BE2C (cell line): ENCODE data around the gene MAPK8IP1.

ENCODE experiments used
- DNase-seq: peaks from one replicate; pipeline ENCODE4 v3.0.0-alpha.2; 2020
- H3K27me3 ChIP-seq: fragments of 250-450 bp; sonication (Bioruptor Pico); 2 replicates; pipeline ENCODE4 v1.5.1; 2020; ENCODE audit warnings: mild to moderate bottlenecking
- H3K36me3 ChIP-seq: fragments of 250-450 bp; sonication (Bioruptor Pico); 2 replicates; pipeline ENCODE4 v1.5.1; 2020; ENCODE audit warnings: mild to moderate bottlenecking
- H3K4me1 ChIP-seq: fragments of 250-450 bp; sonication (Bioruptor Pico); 2 replicates; pipeline ENCODE4 v1.5.1; 2020
- H3K4me3 ChIP-seq: 2 replicates; pipeline ENCODE4 v1.5.1; 2011; ENCODE audit warnings: low read depth, low read length
- H3K9me3 ChIP-seq: fragments of 250-450 bp; sonication (Bioruptor Pico); 2 replicates; pipeline ENCODE4 v1.5.1; 2020
- CTCF ChIP-seq: IDR thresholded peaks from 2 replicates; pipeline ENCODE4 v1.5.1; 2012; ENCODE audit warnings: mild to moderate bottlenecking, low read depth, low read length

MAPK8IP1 gene

GRCh38 chr11:45879803-45880686 lies 5.4 kb upstream of the MAPK8IP1 start:
- Histone ChIP-seq H3K4me3 (peak overlapping the region; percentile 30), H3K36me3 (peaks cover 9% of the 10 kb centered on the region; the same call in 1 of the 2 replicates), H3K4me1 (peaks cover 17% of the 10 kb centered on the region), H3K27me3 (no peaks in the 10 kb centered on the region), H3K9me3 (no peaks in the 10 kb centered on the region)
- DNase-seq = peak; percentile 76
- TF ChIP-seq CTCF = no peak

- no peaks in the 10 kb centered on the region for H3K27me3 ChIP-seq
- H3K9me3 ChIP-seq = no peaks in the 10 kb centered on the region
- peak; percentile 80 for DNase-seq
- peak overlapping the region; percentile 30 for H3K4me3 ChIP-seq
- H3K36me3 ChIP-seq = peaks cover 9% of the 10 kb centered on the region; the same call in 1 of the 2 replicates
- H3K4me1 ChIP-seq = peaks cover 20% of the 10 kb centered on the region
- no peak for TF ChIP-seq CTCF
These were observed 4.5 kb upstream of the MAPK8IP1 start for GRCh38 chr11:45880772-45881570.

- TF ChIP-seq CTCF = no peak
- Histone ChIP-seq H3K36me3 (peaks cover 9% of the 10 kb centered on the region; the same call in 1 of the 2 replicates), H3K4me3 (no peak overlapping the region), H3K27me3 (no peaks in the 10 kb centered on the region), H3K9me3 (no peaks in the 10 kb centered on the region), H3K4me1 (peaks cover 20% of the 10 kb centered on the region)
- peak; percentile 67 for DNase-seq
These were observed 3.6 kb upstream of the MAPK8IP1 start for GRCh38 chr11:45881708-45882368.

GRCh38 chr11:45884596-45885185 lies 760 bp upstream of the MAPK8IP1 start:
- Histone ChIP-seq H3K4me1 (peaks cover 18% of the 10 kb centered on the region), H3K4me3 (no peak overlapping the region), H3K36me3 (peaks cover 3% of the 10 kb centered on the region; the same call in 1 of the 2 replicates), H3K9me3 (no peaks in the 10 kb centered on the region), H3K27me3 (no peaks in the 10 kb centered on the region)
- TF ChIP-seq CTCF = no peak
- DNase-seq = no peak

- Histone ChIP-seq H3K27me3 (no peaks in the 10 kb centered on the region), H3K4me3 (peak overlapping the region; percentile 74), H3K4me1 (peaks cover 15% of the 10 kb centered on the region), H3K9me3 (no peaks in the 10 kb centered on the region), H3K36me3 (peaks cover 3% of the 10 kb centered on the region; the same call in 1 of the 2 replicates)
- TF ChIP-seq CTCF = no peak
- DNase-seq = no peak
These were observed 670 bp downstream of the MAPK8IP1 start for GRCh38 chr11:45885921-45886721.
